ENCODE measurements around the gene GTF3C4.
A peak's percentile ranks its signal among the peaks of the same experiment; 100 is the strongest.
"Not testable (repeated sequence)": the region's sequence is repeated elsewhere in the genome, so short reads cannot be mapped to it uniquely, and the experiment has no call there.

GTF3C4 gene

GRCh38 chr9:132717326-132717945, 47.2 kb downstream of the GTF3C4 start:
- H3K4me1 ChIP-seq (ENCODE audit: control insufficient read depth, insufficient read depth, low read length, poor library complexity, severe bottlenecking): no peaks in the 10 kb centered on the region
- H3K4me3 ChIP-seq (ENCODE audit: extremely low read depth, insufficient read depth, low read length, poor library complexity, severe bottlenecking): no peak overlapping the region
- 89 to 90% methylated on average over 9 to 13 of the region's 13 CpGs for WGBS, 2 experiments (ENCODE audit: insufficient coverage in 2 of 2)
- no peaks in the 10 kb centered on the region for H3K9me3 ChIP-seq (ENCODE audit: control insufficient read depth, low read length)
- H3K36me3 ChIP-seq (ENCODE audit: control insufficient read depth, insufficient read depth, low read length): no peaks in the 10 kb centered on the region
- peak overlapping the region; percentile 79 for H3K27ac ChIP-seq (ENCODE audit: low read depth, low read length, severe bottlenecking)

- WGBS, 2 experiments (ENCODE audit: insufficient coverage in 2 of 2): 93 to 95% methylated on average over 5 of the region's 8 CpGs
- not testable (repeated sequence) for H3K4me3 ChIP-seq (ENCODE audit: extremely low read depth, insufficient read depth, low read length, poor library complexity, severe bottlenecking); H3K9me3 ChIP-seq (ENCODE audit: control insufficient read depth, low read length); H3K36me3 ChIP-seq (ENCODE audit: control insufficient read depth, insufficient read depth, low read length); H3K4me1 ChIP-seq (ENCODE audit: control insufficient read depth, insufficient read depth, low read length, poor library complexity, severe bottlenecking)
- peak overlapping the region; percentile 33 for H3K27ac ChIP-seq (ENCODE audit: low read depth, low read length, severe bottlenecking)
Observed at GRCh38 chr9:132718381-132718928, 48.2 kb downstream of the GTF3C4 start.

GRCh38 chr9:132721661-132722060, 51.4 kb downstream of the GTF3C4 start:
- H3K4me3 ChIP-seq (ENCODE audit: extremely low read depth, insufficient read depth, low read length, poor library complexity, severe bottlenecking): no peak overlapping the region
- no peaks in the 10 kb centered on the region for H3K36me3 ChIP-seq (ENCODE audit: control insufficient read depth, insufficient read depth, low read length)
- no peak overlapping the region for H3K27ac ChIP-seq (ENCODE audit: low read depth, low read length, severe bottlenecking)
- H3K9me3 ChIP-seq (ENCODE audit: control insufficient read depth, low read length): no peaks in the 10 kb centered on the region
- 92 to 94% methylated on average over 9 to 12 of the region's 12 CpGs for WGBS, 2 experiments (ENCODE audit: insufficient coverage in 2 of 2)
- no peaks in the 10 kb centered on the region for H3K4me1 ChIP-seq (ENCODE audit: control insufficient read depth, insufficient read depth, low read length, poor library complexity, severe bottlenecking)

- H3K4me3 ChIP-seq (ENCODE audit: extremely low read depth, insufficient read depth, low read length, poor library complexity, severe bottlenecking): no peak overlapping the region
- H3K9me3 ChIP-seq (ENCODE audit: control insufficient read depth, low read length): no peaks in the 10 kb centered on the region
- H3K4me1 ChIP-seq (ENCODE audit: control insufficient read depth, insufficient read depth, low read length, poor library complexity, severe bottlenecking): no peaks in the 10 kb centered on the region
- 87% methylated on average over 16 of the region's 16 CpGs for whole genome bisulfite sequencing, 2 experiments (ENCODE audit: insufficient coverage in 2 of 2)
- no peaks in the 10 kb centered on the region for H3K36me3 ChIP-seq (ENCODE audit: control insufficient read depth, insufficient read depth, low read length)
- no peak overlapping the region for H3K27ac ChIP-seq (ENCODE audit: low read depth, low read length, severe bottlenecking)
Observed at GRCh38 chr9:132722564-132723065, 52.4 kb downstream of the GTF3C4 start.

GRCh38 chr9:132723809-132724208, 53.5 kb downstream of the GTF3C4 start:
- 94% methylated on average over 2 to 3 of the region's 4 CpGs for WGBS, 2 experiments (ENCODE audit: insufficient coverage in 2 of 2)
- Histone ChIP-seq H3K36me3 (ENCODE audit: control insufficient read depth, insufficient read depth, low read length) (no peaks in the 10 kb centered on the region), H3K4me1 (ENCODE audit: control insufficient read depth, insufficient read depth, low read length, poor library complexity, severe bottlenecking) (no peaks in the 10 kb centered on the region)

GRCh38 chr9:132725306-132725705, 55.0 kb downstream of the GTF3C4 start:
- Histone ChIP-seq H3K9me3 (ENCODE audit: control insufficient read depth, low read length) (no peaks in the 10 kb centered on the region), H3K4me3 (ENCODE audit: extremely low read depth, insufficient read depth, low read length, poor library complexity, severe bottlenecking) (no peak overlapping the region), H3K27ac (ENCODE audit: low read depth, low read length, severe bottlenecking) (no peak overlapping the region), H3K4me1 (ENCODE audit: control insufficient read depth, insufficient read depth, low read length, poor library complexity, severe bottlenecking) (no peaks in the 10 kb centered on the region), H3K36me3 (ENCODE audit: control insufficient read depth, insufficient read depth, low read length) (no peaks in the 10 kb centered on the region)
- 87 to 97% methylated on average over 8 to 12 of the region's 13 CpGs for WGBS, 2 experiments (ENCODE audit: insufficient coverage in 2 of 2)

More at GRCh38 chr9:132723809-132724208, 53.5 kb downstream of the GTF3C4 start:
- Histone ChIP-seq H3K9me3 (ENCODE audit: control insufficient read depth, low read length) (no peaks in the 10 kb centered on the region), H3K4me3 (ENCODE audit: extremely low read depth, insufficient read depth, low read length, poor library complexity, severe bottlenecking) (no peak overlapping the region), H3K27ac (ENCODE audit: low read depth, low read length, severe bottlenecking) (no peak overlapping the region)

GRCh38 chr9:132726576-132727130, 56.4 kb downstream of the GTF3C4 start:
- H3K4me3 ChIP-seq (ENCODE audit: extremely low read depth, insufficient read depth, low read length, poor library complexity, severe bottlenecking): no peak overlapping the region
- H3K4me1 ChIP-seq (ENCODE audit: control insufficient read depth, insufficient read depth, low read length, poor library complexity, severe bottlenecking): no peaks in the 10 kb centered on the region
- WGBS, 2 experiments (ENCODE audit: insufficient coverage in 2 of 2): 74 to 91% methylated on average over 6 of the region's 8 CpGs
- H3K27ac ChIP-seq (ENCODE audit: low read depth, low read length, severe bottlenecking): no peak overlapping the region
- no peaks in the 10 kb centered on the region for H3K36me3 ChIP-seq (ENCODE audit: control insufficient read depth, insufficient read depth, low read length)
- no peaks in the 10 kb centered on the region for H3K9me3 ChIP-seq (ENCODE audit: control insufficient read depth, low read length)

GRCh38 chr9:132728071-132728470, 57.8 kb downstream of the GTF3C4 start:
- Histone ChIP-seq H3K36me3 (ENCODE audit: control insufficient read depth, insufficient read depth, low read length) (no peaks in the 10 kb centered on the region), H3K27ac (ENCODE audit: low read depth, low read length, severe bottlenecking) (no peak overlapping the region), H3K4me3 (ENCODE audit: extremely low read depth, insufficient read depth, low read length, poor library complexity, severe bottlenecking) (no peak overlapping the region), H3K9me3 (ENCODE audit: control insufficient read depth, low read length) (no peaks in the 10 kb centered on the region), H3K4me1 (ENCODE audit: control insufficient read depth, insufficient read depth, low read length, poor library complexity, severe bottlenecking) (no peaks in the 10 kb centered on the region)
- 90 to 93% methylated on average over 3 to 4 of the region's 5 CpGs for WGBS, 2 experiments (ENCODE audit: insufficient coverage in 2 of 2)

GRCh38 chr9:132728497-132728896, 58.2 kb downstream of the GTF3C4 start:
- no CpG with 5 or more reads among the region's 2 CpGs for WGBS, 2 experiments (ENCODE audit: insufficient coverage in 2 of 2)
- H3K36me3 ChIP-seq (ENCODE audit: control insufficient read depth, insufficient read depth, low read length): no peaks in the 10 kb centered on the region
- H3K4me1 ChIP-seq (ENCODE audit: control insufficient read depth, insufficient read depth, low read length, poor library complexity, severe bottlenecking): no peaks in the 10 kb centered on the region
- H3K4me3 ChIP-seq (ENCODE audit: extremely low read depth, insufficient read depth, low read length, poor library complexity, severe bottlenecking): no peak overlapping the region
- H3K27ac ChIP-seq (ENCODE audit: low read depth, low read length, severe bottlenecking): no peak overlapping the region
- H3K9me3 ChIP-seq (ENCODE audit: control insufficient read depth, low read length): no peaks in the 10 kb centered on the region

- Histone ChIP-seq H3K27ac (ENCODE audit: low read depth, low read length, severe bottlenecking) (no peak overlapping the region), H3K4me3 (ENCODE audit: extremely low read depth, insufficient read depth, low read length, poor library complexity, severe bottlenecking) (no peak overlapping the region), H3K4me1 (ENCODE audit: control insufficient read depth, insufficient read depth, low read length, poor library complexity, severe bottlenecking) (no peaks in the 10 kb centered on the region), H3K36me3 (ENCODE audit: control insufficient read depth, insufficient read depth, low read length) (no peaks in the 10 kb centered on the region), H3K9me3 (ENCODE audit: control insufficient read depth, low read length) (no peaks in the 10 kb centered on the region)
- WGBS, 2 experiments (ENCODE audit: insufficient coverage in 2 of 2): 82 to 85% methylated on average over 4 to 5 of the region's 5 CpGs
Observed at GRCh38 chr9:132729235-132729890, 59.1 kb downstream of the GTF3C4 start.

Measured in mesodermal cell (in vitro differentiated cells).